ENCODE data around the gene RPS15. TPM values are rescaled to one million over a fixed set of nuclear protein-coding genes. Genes with fewer than 3 reads are reported as not detected.

Gene RPS15
- total RNA-seq: 917 and 938 TPM in 2 replicates
- long read RNA-seq, transcript RPS15-210 (3 exons, 873 nt): minor isoform, 24 of 371 reads
- long read RNA-seq, transcript RPS15-201 (4 exons, 534 nt): minor isoform, 7 of 371 reads
- long read RNA-seq, transcript RPS15-209 (4 exons, 510 nt): major isoform, 335 of 371 reads
- long read RNA-seq, partial matches to known transcripts: 2 of 371 reads
- long read RNA-seq, other reads (novel, unspliced or antisense): 1 of 371 reads

DNA sequence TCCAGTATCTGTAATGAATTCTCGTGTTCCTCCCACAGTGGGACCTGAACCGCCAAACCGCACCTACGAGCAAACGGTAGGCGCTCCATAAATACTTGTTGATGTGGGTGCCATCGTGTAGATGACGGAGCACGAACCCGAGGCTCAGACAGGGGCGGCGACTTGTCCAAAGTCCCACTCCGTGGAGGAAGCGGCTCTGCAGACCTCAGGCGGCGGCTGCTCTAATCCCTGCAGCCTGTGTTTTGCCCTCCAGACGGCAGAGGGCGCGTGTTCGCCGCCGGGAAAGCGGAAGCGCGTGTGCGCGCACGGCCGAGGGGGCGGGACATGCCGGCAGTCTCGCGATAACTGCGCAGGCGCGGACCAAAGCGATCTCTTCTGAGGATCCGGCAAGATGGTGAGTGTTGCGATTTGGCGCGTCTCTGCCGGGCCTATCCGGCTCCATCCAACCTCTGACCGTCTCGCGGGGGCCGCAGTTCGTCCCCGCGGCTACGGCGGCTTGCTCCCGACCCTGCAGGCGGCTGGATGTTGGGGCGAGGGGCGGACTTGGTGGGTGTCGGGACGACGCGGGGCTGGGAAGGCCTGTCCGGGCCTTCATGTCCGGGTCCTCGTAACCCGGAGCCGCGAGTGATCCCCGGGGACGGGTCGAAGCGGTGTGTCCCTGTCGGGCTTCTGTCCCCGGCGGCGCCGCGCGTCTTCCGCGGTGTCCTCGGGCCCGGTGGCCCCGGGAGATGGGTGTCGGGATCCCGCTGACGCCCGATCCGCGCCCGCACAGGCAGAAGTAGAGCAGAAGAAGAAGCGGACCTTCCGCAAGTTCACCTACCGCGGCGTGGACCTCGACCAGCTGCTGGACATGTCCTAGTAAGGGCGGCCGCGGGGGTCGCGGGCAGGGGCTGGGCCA is at the start of gene RPS15:
Gene RPS15 (plus strand): TSS at position 362 of the 898 bp plus-strand sequence. CDS start 30 bp downstream, at position 392.
- Mint-ChIP-seq H3K9me3 (ENCODE audit: low read depth) (no peaks in the 10 kb centered on the region), H3K4me1 (ENCODE audit: low read depth) (peaks cover 5% of the 10 kb centered on the region), H3K4me3 (ENCODE audit: low read depth) (peak within 1 kb of the TSS; percentile 97), H3K27me3 (no peaks in the 10 kb centered on the region), H3K36me3 (ENCODE audit: insufficient read depth) (peaks cover 23% of the 10 kb centered on the region), H3K27ac (peak within 1 kb of the TSS; percentile 100)
- peak; percentile 89 for TF ChIP-seq CTCF (IDR thresholded peaks at IDR 0.05; ENCODE audit: unreplicated experiment)
- DNase-seq (ENCODE audit: low spot score, unreplicated experiment): peak; percentile 93

DNA sequence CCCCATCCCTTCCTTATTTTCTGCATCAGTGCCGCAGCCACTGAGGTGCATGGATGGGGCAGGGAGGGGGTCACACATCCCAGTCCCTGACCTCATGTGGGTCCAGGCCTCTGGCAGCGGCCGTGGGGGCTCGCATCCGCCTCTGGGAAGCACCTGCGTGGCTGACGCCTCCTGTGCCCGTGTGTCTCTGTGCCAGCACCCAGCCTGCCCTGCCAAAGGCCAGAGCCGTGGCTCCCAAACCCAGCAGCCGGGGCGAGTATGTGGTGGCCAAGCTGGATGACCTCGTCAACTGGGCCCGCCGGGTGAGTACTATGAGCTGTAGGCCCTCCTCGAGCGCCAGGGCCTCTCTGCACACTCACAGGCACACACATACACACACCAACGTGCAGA is 49.6 kb upstream of the RPS15 start:
- Mint-ChIP-seq H3K27ac (no peak overlapping the region), H3K27me3 (no peaks in the 10 kb centered on the region), H3K36me3 (ENCODE audit: insufficient read depth) (peaks cover 13% of the 10 kb centered on the region), H3K4me1 (ENCODE audit: low read depth) (peaks cover 4% of the 10 kb centered on the region), H3K4me3 (ENCODE audit: low read depth) (no peak overlapping the region), H3K9me3 (ENCODE audit: low read depth) (no peaks in the 10 kb centered on the region)
- no peak for DNase-seq (ENCODE audit: low spot score, unreplicated experiment)
- TF ChIP-seq CTCF (IDR thresholded peaks at IDR 0.05; ENCODE audit: unreplicated experiment): no peak

GRCh38 chr19:1389033-1389940 is 48.9 kb upstream of the RPS15 start:
- Mint-ChIP-seq H3K27me3 (no peaks in the 10 kb centered on the region), H3K36me3 (ENCODE audit: insufficient read depth) (peaks cover 13% of the 10 kb centered on the region), H3K4me1 (ENCODE audit: low read depth) (peaks cover 4% of the 10 kb centered on the region), H3K9me3 (ENCODE audit: low read depth) (no peaks in the 10 kb centered on the region), H3K4me3 (ENCODE audit: low read depth) (no peak overlapping the region), H3K27ac (no peak overlapping the region)
- no peak for DNase-seq (ENCODE audit: low spot score, unreplicated experiment)
- no peak for TF ChIP-seq CTCF (IDR thresholded peaks at IDR 0.05; ENCODE audit: unreplicated experiment)

DNA sequence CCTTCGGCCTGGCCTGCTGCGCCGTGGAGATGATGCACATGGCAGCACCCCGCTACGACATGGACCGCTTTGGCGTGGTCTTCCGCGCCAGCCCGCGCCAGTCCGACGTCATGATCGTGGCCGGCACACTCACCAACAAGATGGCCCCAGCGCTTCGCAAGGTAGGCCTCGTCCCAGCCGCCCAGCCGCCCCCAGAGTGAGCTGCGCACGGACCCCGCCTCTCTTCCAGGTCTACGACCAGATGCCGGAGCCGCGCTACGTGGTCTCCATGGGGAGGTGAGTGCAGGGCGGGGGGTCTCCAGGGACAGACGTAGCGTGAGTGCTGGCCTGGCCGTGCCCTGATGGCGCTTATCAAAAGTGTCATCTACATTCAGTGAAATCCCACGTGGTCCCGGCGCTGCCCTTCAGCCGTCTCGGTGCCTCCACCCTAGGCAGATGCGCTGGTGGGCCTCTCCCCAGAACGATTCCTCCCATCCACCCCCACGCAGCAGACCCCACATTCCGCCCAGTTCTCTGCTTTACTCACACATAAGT is 47.2 kb upstream of the RPS15 start:
- no peak overlapping the region for H3K4me3 Mint-ChIP-seq (ENCODE audit: low read depth)
- H3K27ac Mint-ChIP-seq: no peak overlapping the region
- no peaks in the 10 kb centered on the region for H3K27me3 Mint-ChIP-seq
- no peak for DNase-seq (ENCODE audit: low spot score, unreplicated experiment)
- H3K9me3 Mint-ChIP-seq (ENCODE audit: low read depth): no peaks in the 10 kb centered on the region
- H3K4me1 Mint-ChIP-seq (ENCODE audit: low read depth): no peaks in the 10 kb centered on the region
- H3K36me3 Mint-ChIP-seq (ENCODE audit: insufficient read depth): peaks cover 13% of the 10 kb centered on the region
- TF ChIP-seq CTCF (IDR thresholded peaks at IDR 0.05; ENCODE audit: unreplicated experiment): no peak
